GM18520 (cell line): Measurements from ENCODE around the gene KAT2A.

Experiments
- ATAC-seq: cut with Tn5 transposase; IDR thresholded peaks from one replicate; pipeline ENCODE4 v1.9.1; 2021; ENCODE audit not compliant: unreplicated experiment

KAT2A gene

GRCh38 chr17:42065201-42065600 lies 56.0 kb downstream of the KAT2A start:
- ATAC-seq, result no peak
